T-helper 22 cell (primary cell): ENCODE measurements around the gene MPRIP.
"Not testable (repeated sequence)": the region's sequence is repeated elsewhere in the genome, so short reads cannot be mapped to it uniquely, and the experiment has no call there.

Experiments
- DNase-seq: peaks from one replicate; pipeline ENCODE4 v3.0.0-alpha.2; 2020; ENCODE audit warnings: low read depth

Gene MPRIP

DNA sequence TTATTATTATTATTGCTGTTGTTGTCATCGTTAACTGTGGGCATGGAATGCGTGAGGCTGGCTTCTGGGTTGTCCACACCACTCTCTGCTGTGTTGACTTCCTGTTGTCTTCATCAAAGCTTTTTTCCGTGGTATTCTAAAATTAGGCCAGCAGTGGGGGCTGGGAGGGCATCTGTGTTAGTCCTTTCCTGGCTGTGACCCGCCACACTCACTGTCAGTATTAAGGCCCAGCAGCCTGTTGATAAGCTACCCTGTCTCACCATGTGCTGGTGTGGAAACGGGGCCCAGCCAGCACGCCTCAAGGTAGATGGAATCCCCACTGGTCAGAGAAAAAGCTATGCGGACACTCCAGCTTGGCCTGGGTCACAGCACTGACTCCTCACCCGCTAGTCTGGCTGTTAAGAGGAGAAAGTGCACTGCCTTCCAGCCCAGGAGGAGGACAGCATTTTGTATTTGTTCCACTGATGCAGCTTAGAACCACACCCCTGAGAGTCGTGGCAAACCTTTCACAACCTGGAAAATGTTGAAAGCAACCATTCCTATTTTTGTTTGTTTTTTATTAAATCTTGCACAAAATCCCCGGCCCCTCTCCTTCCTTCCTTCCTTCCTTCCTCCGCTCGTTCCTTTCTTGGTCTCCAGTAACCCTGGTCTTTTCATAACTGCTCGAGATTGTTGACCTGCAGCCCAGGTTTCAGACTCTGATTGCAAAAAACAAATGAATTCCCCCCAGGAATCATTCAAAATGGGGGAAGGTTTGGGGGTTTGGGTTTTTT, 142.9 kb downstream of the MPRIP start:
- not testable (repeated sequence) for DNase-seq

GRCh38 chr17:17186051-17186450, 143.8 kb downstream of the MPRIP start:
- DNase-seq = no peak

DNA sequence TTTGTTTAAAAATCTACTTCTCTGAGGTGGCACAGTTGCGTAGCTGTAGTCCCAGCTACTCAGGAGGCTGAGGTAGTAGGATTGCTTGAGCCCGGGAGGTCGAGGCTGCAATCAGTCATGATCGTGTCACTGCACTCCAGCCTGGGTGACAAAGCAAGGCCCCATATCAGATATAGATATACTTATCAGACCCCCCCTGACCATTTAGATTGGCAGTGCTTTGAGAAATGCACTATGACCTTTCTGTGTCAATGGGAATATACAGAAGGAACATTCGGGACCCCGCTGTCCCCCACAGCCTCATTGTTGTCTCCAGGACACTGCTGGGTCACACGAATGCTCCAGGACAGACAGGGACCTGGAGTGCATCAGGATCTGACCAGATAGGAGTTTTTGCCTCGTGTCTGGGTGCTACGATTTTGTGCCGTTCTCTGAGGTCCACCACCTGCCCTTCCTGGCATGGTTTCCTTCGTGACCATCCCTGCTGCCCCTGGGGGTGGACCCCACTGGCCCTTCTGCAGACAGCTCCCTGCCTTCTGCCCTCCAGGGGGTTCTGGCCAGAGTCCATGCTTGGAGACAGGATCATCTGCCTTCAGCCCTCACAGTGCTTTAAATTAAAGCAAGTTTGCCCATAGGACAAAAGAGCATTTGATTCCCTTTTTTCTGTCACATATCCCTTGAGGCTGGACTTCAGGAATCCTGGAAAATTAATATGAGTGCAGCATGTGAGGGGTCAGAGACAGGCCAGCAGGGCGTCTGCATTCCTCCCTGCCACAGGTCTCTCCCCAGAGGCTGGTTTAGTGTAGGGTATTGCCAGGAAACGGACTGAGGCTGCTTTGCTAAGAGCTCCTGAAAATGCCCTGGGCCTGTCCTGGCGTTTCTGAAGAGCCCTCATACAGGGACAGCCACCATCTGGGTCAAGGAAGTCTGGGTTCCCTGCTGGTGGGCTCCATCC, 144.6 kb downstream of the MPRIP start:
- no peak for DNase-seq

GRCh38 chr17:17188586-17188985, 146.3 kb downstream of the MPRIP start:
- DNase-seq = no peak

GRCh38 chr17:17189559-17189958, 147.3 kb downstream of the MPRIP start:
- DNase-seq = no peak

DNA sequence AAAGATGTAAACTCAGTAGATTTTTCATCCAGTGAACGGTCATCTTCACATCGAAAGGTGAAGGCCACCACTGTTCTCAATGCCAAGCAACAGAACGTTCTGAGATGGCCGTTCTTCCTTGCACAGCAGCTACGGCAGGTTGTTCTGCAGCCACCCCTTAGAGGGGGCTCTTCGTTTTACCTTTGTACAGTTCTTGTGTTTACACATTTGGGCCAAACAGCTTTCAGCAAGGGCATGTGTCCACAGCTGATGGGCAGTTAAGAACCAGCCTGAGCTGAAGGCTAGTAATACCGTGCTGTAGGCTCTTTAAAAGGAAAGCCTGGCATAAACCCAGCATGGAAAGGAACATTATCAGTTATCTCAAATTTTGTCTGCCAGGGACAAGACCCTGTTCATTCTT, 147.9 kb downstream of the MPRIP start:
- DNase-seq = no peak

DNA sequence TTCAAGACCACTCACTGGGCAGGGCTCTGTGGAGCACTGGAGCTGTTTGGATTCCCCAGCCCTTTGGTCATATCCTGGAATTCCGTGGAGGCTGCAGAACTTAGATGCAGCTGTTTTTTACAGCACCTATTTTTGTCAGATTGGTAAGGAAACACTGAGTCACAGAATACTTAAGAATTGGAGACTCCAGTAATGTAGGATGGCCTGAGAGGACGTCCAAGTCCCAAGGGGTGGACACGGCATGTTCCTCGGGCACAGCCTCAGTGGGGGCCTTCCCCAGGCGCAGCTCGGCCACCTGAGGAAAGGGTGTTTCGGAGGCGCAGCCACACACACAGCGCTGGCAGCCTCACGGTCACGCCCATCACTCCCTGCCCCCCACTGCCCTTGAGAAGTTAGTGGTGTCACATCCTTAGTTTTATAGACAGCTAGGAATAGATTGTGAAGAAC, 149.1 kb downstream of the MPRIP start:
- no peak for DNase-seq

- DNase-seq = no peak
Observed at GRCh38 chr17:17191961-17192381, 149.7 kb downstream of the MPRIP start.

GRCh38 chr17:17195466-17195865, 153.2 kb downstream of the MPRIP start:
- not testable (repeated sequence) for DNase-seq

- no peak for DNase-seq
Observed at GRCh38 chr17:17196776-17197175, 154.5 kb downstream of the MPRIP start.

DNA sequence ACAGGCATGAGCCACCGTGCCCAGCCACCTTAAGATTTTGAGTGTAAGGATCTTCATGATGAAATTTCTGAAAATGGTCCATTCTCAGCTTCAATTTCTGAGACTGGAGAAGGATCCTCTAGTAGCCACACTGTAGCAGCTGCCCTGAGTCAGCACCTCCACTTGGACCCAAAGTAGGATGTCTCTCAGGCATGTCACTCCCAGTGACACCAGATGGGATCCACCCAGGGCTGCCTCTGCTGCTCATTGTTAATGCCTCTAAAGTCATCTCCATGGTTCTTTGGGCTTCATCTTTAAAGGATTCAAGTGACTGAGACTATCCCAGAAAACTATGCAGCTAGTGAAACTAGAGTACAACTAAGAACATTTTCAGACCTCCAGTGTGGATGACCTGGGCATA, 156.0 kb downstream of the MPRIP start:
- no peak for DNase-seq

- no peak for DNase-seq
Observed at GRCh38 chr17:17200311-17200710, 158.1 kb downstream of the MPRIP start.

DNA sequence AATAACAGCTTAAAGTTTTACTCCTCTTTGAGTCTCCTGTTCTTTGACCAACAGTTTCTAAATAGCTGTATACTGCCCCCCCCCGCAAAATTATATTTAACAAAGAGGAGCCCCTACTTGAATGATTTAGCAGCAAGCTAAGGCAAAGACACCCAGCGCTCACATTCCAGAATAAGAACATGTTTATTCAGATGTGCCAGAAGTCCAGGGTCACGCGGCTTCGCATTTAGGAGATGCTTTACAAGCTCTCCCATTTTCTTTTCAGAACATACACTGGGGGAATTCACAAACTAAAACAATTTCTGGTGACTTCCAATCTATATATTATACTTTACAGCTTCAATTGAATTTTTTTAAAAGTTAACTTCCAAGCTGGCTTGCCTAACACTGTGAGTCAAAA, 158.6 kb downstream of the MPRIP start:
- DNase-seq = no peak

GRCh38 chr17:17201271-17201670, 159.0 kb downstream of the MPRIP start:
- DNase-seq = no peak

DNA sequence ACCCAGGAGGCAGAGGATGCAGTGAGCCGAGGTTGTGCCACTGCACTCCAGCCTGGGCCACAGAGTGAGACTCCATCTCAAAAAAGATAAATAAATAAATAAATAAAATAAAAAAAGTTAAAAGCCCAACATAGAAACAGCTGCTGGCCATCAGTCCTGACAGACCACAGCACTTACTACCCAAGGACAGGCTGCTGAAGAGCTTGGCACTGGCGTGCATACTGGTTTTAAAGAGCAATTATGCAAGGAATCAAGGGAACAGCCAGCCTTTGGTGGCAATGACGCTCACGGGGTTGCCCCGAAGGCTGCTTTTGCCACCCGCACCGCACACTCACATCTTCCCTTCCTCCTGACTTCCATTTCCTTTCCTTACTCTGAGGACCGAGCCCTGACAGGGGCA, 159.7 kb downstream of the MPRIP start:
- no peak for DNase-seq

- no peak for DNase-seq
Observed at GRCh38 chr17:17203173-17203730, 161.0 kb downstream of the MPRIP start.

DNA sequence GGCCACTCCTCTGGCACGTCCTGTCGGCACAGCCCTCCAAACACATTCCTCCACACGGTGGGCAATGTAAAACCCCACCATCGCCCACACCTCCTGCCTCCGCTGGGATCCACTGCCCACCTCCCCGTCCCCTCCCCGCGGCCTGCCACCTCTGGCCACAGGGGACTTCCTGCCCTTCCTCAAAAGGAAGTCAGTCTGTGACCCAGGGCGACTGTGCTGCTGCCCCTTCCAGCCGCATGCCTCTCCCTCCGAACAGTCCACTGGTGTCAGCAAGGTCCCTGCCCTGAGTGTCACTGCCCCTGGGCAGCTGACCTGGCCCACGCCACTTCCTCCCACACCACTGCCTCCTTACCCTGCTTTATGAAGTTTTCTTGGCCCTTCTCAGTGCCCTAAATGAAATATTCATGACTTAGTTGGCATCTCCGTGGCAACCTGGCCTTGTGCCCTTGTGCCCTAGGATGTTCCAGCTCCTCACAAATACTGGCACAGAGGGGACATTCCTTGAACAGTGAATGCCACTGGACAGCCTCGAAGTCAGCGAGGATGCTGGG, 161.9 kb downstream of the MPRIP start:
- DNase-seq = no peak

DNA sequence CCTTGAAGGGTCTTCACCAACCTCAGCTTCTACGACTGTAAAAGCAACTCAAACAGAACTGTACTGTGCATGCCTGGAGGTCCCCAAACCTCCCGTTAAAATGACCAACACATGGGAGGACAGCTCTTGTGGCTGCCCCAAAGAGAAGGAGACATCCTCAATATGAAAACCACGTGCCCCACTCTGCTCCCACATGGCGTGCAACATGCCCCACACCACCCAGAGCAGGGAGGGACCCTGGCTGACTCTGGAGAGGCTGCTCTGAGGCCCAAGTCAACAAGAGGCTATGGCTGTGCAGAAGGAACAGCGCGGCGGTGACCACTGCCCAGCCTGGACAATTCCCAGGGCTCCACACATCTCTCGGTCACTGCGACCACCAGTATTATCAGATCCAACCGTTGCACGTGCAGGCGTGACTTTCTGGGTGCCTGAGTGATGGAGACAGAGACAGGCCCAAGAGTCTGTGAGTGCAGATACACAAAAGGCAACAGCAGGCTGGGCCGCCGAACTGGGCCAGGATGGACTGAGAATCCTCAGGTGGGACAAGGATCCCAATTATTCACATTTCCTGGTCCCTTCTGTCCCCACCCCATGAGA, 162.5 kb downstream of the MPRIP start:
- no peak for DNase-seq

DNA sequence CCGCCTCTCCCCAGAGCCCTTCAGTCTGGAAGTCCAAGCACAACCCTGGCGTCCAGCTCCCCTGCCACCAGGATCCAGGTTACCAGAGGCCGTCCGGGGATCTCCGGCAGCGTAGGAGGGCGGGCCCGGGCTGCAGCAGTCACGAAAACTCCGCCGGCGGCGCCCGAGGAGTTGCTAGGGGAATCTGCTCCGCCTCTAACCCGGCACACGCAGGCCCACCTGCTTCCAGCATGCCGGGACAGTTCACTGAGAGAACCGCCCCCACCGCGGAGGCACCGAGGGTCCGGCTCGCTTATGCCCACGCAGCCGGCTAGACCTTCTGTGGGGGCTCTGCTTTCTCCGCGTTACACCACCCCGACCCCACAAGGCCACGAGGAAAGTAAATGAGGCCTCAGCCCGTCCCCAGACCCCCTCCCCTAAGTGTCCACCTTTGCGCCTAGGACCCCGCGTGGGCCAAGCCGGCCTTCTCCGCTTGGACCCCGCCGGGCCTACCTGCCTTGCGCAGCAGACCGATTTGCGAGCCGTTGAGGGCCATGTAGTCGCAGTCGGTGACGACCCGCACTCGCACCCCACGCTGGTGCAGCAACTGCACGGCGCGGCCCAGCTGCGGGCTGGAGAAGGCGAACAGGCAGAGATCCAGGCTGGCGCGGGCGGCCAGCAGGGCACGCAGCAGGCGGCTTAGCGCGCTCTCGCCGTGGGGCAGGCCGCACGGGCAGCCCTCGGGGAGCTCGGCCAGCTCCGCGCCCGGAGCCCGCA, 163.3 kb downstream of the MPRIP start:
- DNase-seq = peak; percentile 42

GRCh38 chr17:17206124-17206912, 164.1 kb downstream of the MPRIP start, which contains the start of gene PLD6:
Gene PLD6, minus strand, starts transcription at chr17:17206333. Its CDS starts 47 bp downstream, at chr17:17206286.
- DNase-seq = peak; percentile 88
